ENCODE results near the gene DLD. TPM values are rescaled to one million over a fixed set of nuclear protein-coding genes. Genes with fewer than 3 reads are reported as not detected.

The DLD gene
- total and polyA plus RNA-seq, 2 of the 8 experiments (the other 6 are each of a cell fraction or from before 2014, with no cell fraction given), result 63.7 to 88.5 TPM

- Histone ChIP-seq H3K56ac (replicated peaks; ENCODE audit: insufficient read length, low read depth, low read length) (no peak overlapping the region), H4K8ac (ENCODE audit: extremely low read depth, insufficient read depth, low read length) (no peak overlapping the region), H3K79me2 (ENCODE audit: control insufficient read depth in 1 of 2, insufficient read depth in 2 of 2, low read length in 2 of 2) (no peaks in the 10 kb centered on the region), H3K23ac (ENCODE audit: insufficient read length) (no peak overlapping the region), H3K4me2 (ENCODE audit: insufficient read depth in 1 of 2, low read depth in 2 of 2, low read length in 2 of 2) (no peak overlapping the region), H3K9me3 (ENCODE audit: insufficient read depth in 2 of 2, low read depth in 1 of 2, low read length in 1 of 2) (peaks cover 3 to 14% of the 10 kb centered on the region in 2 experiments; a peak in 2 of 4 replicates), H3K14ac (ENCODE audit: insufficient read length) (no peak overlapping the region), H2BK5ac (ENCODE audit: low read depth, low read length) (no peak overlapping the region), H3K23me2 (ENCODE audit: low read depth, low read length) (no peaks in the 10 kb centered on the region), H2AFZ (ENCODE audit: low read length) (no peak overlapping the region), H3K4me3 (ENCODE audit: extremely low read depth in 1 of 4, insufficient read depth in 2 of 4, low read depth in 3 of 4, low read length in 4 of 4) (no peak overlapping the region), H3K4me1 (replicated peaks in 1 of 4; ENCODE audit: control insufficient read depth in 3 of 4, insufficient read depth in 4 of 4, low read length in 3 of 4) (no peaks in the 10 kb centered on the region), H3K79me1 (ENCODE audit: low read depth, low read length) (no peaks in the 10 kb centered on the region), H4K91ac (replicated peaks; ENCODE audit: insufficient read length, low read length) (no peak overlapping the region), H3K36me3 (ENCODE audit: control insufficient read depth in 2 of 4, insufficient read depth in 4 of 4, low read length in 3 of 4) (no peaks in the 10 kb centered on the region), H2BK12ac (ENCODE audit: low read depth, low read length) (no peak overlapping the region), H2BK15ac (ENCODE audit: low read length) (no peak overlapping the region), H2BK20ac (ENCODE audit: low read length) (no peak overlapping the region), H4K20me1 (replicated peaks in 1 of 2; ENCODE audit: control insufficient read depth in 1 of 2, insufficient read depth in 2 of 2, low read length in 2 of 2) (no peaks in the 10 kb centered on the region), H3K27me3 (replicated peaks in 1 of 4; ENCODE audit: control insufficient read depth in 3 of 4, extremely low read depth in 1 of 4, insufficient read depth in 3 of 4, low read length in 3 of 4) (no peaks in the 10 kb centered on the region), H2BK120ac (replicated peaks; ENCODE audit: low read depth, low read length) (no peak overlapping the region), H2AK5ac (ENCODE audit: low read depth, low read length) (no peak overlapping the region), H3K27ac (ENCODE audit: low read depth, low read length) (no peak overlapping the region), H4K5ac (ENCODE audit: insufficient read length, low read depth, low read length) (no peak overlapping the region), H3K18ac (ENCODE audit: extremely low read depth, low read length) (no peak overlapping the region), H3K9ac (replicated peaks in 1 of 4; ENCODE audit: extremely low read depth in 1 of 4, low read depth in 3 of 4, low read length in 3 of 4) (no peak overlapping the region), H3K4ac (replicated peaks; ENCODE audit: insufficient read length, low read depth, low read length) (no peak overlapping the region)
- DNase-seq (ENCODE audit: low read depth in 1 of 2, low spot score in 2 of 2) (no peak), FAIRE-seq (no peak)
- POLR2A ChIA-PET (ENCODE audit: partially characterized antibody), result no interaction called here
- CTCF ChIA-PET (ENCODE audit: partially characterized antibody), result interaction anchor here (0.6 kb wide), 1 partner anchor 24 kb away, joined by 3 read pairs; no protein-coding TSS in a partner anchor
- WGBS, 2 experiments (ENCODE audit: extremely low coverage in 1 of 2, insufficient coverage in 1 of 2, insufficient read length in 1 of 2, insufficient replicate concordance in 2 of 2, low coverage in 1 of 2, low lambda C conversion rate in 2 of 2, missing lambda C conversion rate in 1 of 2), result 56% methylated on average over 1 of the region's 1 CpG; no CpG with 5 or more reads in 1 of the 2 experiments
- TF ChIP-seq JUN (IDR thresholded peaks at IDR 0.05; ENCODE audit: low read depth, low read length) (no peak), NRF1 (IDR thresholded peaks at IDR 0.05; ENCODE audit: low read depth, low read length) (no peak), HDAC2 (IDR thresholded peaks at IDR 0.05; ENCODE audit: borderline replicate concordance in 1 of 2, low read depth in 2 of 2, low read length in 2 of 2) (no peak), CHD2 (IDR thresholded peaks at IDR 0.05; ENCODE audit: low read length) (no peak), BACH1 (IDR thresholded peaks at IDR 0.05; ENCODE audit: low read length) (no peak), NANOG (IDR thresholded peaks at IDR 0.05; ENCODE audit: insufficient read depth, low read depth, low read length, poor library complexity, severe bottlenecking) (no peak), ASH2L (IDR thresholded peaks at IDR 0.05; ENCODE audit: low read length) (no peak), BRCA1 (IDR thresholded peaks at IDR 0.05; ENCODE audit: low read depth, low read length) (no peak), YY1 (IDR thresholded peaks at IDR 0.05; ENCODE audit: low read depth, low read length) (no peak), KDM5A (IDR thresholded peaks at IDR 0.05; ENCODE audit: low read length) (no peak), ZNF274 (IDR thresholded peaks at IDR 0.05; ENCODE audit: borderline replicate concordance, extremely low read depth, low read length) (no peak), TBP (IDR thresholded peaks at IDR 0.05; ENCODE audit: low read depth, low read length) (no peak), PHF8 (conservative IDR thresholded peaks at IDR 0.05; ENCODE audit: low read depth, low read length) (no peak), CBX8 (IDR thresholded peaks at IDR 0.05; ENCODE audit: borderline replicate concordance, low read depth, low read length) (no peak)
Measured at GRCh38 chr7:107850643-107851042, 40.3 kb upstream of the DLD start.

All from H1 (cell line).